ENCODE data around the gene RYR1.

- TF ChIP-seq, protein P1, sequence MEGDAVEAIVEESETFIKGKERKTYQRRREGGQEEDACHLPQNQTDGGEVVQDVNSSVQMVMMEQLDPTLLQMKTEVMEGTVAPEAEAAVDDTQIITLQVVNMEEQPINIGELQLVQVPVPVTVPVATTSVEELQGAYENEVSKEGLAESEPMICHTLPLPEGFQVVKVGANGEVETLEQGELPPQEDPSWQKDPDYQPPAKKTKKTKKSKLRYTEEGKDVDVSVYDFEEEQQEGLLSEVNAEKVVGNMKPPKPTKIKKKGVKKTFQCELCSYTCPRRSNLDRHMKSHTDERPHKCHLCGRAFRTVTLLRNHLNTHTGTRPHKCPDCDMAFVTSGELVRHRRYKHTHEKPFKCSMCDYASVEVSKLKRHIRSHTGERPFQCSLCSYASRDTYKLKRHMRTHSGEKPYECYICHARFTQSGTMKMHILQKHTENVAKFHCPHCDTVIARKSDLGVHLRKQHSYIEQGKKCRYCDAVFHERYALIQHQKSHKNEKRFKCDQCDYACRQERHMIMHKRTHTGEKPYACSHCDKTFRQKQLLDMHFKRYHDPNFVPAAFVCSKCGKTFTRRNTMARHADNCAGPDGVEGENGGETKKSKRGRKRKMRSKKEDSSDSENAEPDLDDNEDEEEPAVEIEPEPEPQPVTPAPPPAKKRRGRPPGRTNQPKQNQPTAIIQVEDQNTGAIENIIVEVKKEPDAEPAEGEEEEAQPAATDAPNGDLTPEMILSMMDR (conservative IDR thresholded peaks at IDR 0.05; ENCODE audit: low read depth, low read length): no peak
- TF ChIP-seq EZH2 (IDR thresholded peaks at IDR 0.05; ENCODE audit: low read length, unreplicated experiment) (no peak), EZH2phosphoT487 (IDR thresholded peaks at IDR 0.05; ENCODE audit: borderline replicate concordance, low read length) (no peak)
These were observed 51.3 kb downstream of the RYR1 start for GRCh38 chr19:38484747-38485146.

Data from PC-3 (cell line).